ENCODE measurements around the gene NSMCE1. TPM values are rescaled to one million over a fixed set of nuclear protein-coding genes. Genes with fewer than 3 reads are reported as not detected.
"Not testable (repeated sequence)": the region's sequence is repeated elsewhere in the genome, so short reads cannot be mapped to it uniquely, and the experiment has no call there.

NSMCE1 gene
- total RNA-seq, 2 donors from 2014 or later = 31.5 to 32.6 TPM

DNA sequence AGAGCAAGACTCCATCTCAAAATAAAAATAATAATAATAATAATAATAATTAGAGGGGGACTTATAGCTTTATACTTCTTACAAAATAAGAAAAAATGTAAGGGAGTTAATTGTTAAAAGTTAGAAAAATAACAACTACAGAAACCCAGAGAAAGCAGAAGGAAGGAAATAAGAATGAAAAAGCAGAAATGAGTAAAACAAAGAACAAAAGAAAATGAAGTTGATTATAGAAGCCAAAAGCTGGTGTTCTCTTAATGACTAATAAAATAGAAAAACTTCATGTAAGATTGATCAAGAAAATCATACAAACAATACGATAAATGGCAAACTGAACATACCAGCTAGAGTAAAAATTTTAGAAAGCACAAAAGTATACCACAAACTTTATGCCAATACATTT lies 6.8 kb upstream of the NSMCE1 start:
- intact Hi-C loops (cut with DNase I) = no loop called here
- ATAC-seq (no peak), DNase-seq (no peak)

DNA sequence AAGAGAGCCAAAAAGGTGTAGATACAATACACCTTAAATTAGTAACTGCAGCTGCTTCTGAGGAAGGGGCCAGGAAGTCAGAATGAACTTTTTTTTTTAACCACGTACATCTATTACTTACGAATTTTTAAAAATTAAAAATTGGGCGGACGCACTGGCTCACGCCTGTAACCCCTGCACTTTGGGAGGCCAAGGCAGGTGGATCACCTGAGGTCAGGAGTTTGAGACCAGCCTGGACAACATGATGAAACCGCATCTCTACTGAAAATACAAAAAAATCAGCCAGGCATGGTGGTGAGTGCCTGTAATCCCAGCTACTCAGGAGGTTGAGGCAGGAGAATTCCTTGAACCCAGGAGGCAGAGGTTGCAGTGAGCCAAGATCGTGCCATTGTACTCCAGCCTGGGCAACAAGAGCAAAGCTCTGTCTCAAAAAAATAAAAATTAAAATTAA lies 5.9 kb upstream of the NSMCE1 start:
- ATAC-seq; DNase-seq; intact Hi-C loops (cut with DNase I): not testable (repeated sequence)

DNA sequence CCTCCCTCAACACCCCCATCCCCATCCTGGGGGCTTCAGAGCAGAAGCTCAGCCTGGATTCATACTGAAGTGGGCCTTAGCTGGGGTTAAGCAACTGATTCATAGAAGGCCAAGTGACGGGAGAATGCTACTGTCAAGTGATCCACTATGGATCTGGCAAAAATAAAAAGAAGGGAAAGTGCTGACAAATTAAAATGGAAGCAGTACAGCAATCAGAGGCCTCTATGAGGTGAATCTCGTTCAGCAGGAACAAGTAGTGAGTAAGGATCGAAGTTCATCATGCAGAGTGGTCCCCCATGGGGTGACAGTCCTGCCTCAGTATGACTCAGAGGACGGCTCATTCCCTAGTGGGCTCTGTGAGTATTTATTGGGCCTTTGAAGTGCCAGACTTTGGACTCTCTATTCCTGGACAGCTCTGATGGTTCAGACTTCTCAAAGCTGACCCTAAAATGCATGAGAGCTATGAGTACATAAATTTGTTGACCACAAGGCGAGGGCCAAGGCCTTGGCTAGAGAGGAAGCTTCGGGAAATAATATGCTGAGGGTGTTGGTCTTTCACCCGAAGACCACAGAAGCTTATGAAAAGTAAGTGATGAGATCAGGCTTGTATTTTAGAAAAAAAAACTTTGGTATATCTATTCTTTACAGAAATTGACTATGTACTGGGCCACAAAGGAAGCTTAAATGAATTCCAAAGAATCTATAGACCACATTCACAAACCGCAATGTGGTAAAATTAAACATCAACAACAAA lies 5.3 kb upstream of the NSMCE1 start:
- DNase-seq = no peak
- intact Hi-C loops (cut with DNase I) = no loop called here
- ATAC-seq = no peak

DNA sequence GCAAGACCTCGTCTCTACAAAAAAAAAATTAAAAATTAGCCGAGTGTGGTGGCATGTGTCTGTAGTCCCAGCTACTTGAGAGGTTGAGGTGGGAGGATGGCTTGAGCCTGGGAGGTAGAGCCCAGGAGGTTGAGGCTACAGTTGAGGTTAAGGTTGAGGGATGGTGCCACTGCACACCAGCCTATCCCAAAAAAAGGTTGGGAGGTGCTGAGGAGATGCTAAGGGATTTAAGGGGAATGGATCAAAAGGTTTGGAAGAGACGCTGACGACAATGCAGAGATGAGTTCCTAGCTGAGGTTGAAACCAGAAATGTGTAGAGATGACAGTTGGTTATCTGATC lies 4.7 kb upstream of the NSMCE1 start:
- DNase-seq (no peak), ATAC-seq (no peak)
- intact Hi-C loops (cut with DNase I) = no loop called here

GRCh38 chr16:27272697-27273096 lies 4.1 kb upstream of the NSMCE1 start:
- intact Hi-C loops (cut with DNase I) = not testable (repeated sequence)

GRCh38 chr16:27272076-27272475 lies 3.5 kb upstream of the NSMCE1 start:
- ATAC-seq (no peak), DNase-seq (no peak)
- intact Hi-C loops (cut with DNase I) = no loop called here

More at GRCh38 chr16:27272697-27273096, 4.1 kb upstream of the NSMCE1 start:
- not testable (repeated sequence) for ATAC-seq, DNase-seq

DNA sequence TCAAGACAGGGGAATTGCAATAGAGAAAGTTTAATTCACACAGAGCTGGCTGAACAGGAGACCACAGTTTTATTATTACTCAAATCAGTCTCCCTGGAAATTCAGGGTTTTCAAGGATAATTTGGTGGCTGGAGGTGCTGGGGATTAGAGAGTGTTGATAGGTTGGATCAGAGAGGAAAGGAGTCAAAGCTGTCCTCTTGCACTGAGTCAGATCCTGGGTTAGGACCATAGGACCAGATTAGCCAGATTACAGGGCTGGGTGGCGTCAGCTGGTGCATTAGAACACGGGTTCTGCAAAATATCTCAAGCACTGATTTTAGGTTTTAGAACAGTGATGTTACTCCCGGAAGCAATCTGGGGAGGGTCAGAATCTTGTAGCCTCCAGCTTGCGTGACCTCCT lies 1.8 kb upstream of the NSMCE1 start:
- no peak for ATAC-seq
- DNase-seq = no peak
- intact Hi-C loops (cut with DNase I) = no loop called here

DNA sequence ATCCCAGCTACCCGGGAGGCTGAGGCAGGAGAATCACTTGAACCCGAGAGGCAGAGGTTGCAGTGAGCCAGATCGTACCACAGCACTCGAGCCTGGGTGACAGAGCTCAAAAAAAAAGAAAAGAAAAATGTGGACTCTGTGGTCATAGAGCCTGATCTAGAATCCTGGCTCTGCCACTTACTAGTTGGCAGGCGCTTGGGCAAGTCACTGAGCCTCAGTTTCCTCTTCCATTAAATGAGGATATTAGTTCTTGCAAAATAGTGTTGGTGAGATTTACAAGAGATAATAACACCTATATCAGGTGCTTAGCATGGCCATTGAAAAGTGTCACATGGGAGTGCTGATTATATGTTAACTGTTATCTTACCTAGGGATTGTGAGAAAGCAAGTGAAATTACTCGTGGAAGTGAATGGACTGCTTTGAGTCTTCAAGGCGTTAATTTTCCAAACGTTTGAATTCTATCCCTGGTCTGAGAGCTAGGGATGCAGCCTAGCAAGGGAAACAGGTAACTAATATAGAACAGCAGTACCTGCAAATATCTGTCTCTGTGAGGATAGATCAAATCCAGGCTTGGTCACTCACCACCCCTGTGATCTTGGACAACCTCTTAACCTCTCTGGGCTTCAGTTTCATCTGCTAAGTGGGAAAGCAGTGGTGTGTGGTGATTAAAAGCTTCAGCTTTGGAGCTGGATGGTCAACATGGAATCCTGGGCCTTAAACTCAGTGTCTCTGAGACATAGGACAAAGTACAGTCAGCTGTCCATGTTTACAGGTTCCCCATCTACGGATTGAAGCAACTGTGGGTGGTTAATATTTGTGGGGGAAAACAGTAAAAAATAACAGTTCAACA lies 953 bp upstream of the NSMCE1 start:
- intact Hi-C loops (cut with DNase I) = no loop called here
- ATAC-seq (no peak), DNase-seq (no peak)

GRCh38 chr16:27267037-27267677 lies 1.4 kb downstream of the NSMCE1 start:
- DNase-seq (no peak), ATAC-seq (no peak)
- intact Hi-C loops (cut with DNase I) = no loop called here

DNA sequence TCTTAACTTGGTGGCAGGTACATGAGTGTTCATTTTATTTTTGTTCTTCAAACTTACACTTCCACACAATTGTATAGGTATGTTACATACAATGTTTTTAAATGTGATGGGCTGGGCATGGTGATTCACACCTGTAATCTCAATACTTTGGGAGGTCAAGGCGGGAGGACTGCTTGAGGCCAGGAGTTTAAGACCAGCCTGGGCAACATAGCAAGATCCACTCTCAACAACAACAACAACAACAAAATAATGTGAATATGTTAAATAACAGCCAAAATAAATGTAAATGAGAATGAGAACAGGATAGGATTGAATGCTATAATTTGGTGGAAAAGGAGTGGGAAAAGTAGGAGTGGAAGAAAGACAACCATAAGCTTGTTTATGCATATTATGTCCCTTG lies 2.6 kb downstream of the NSMCE1 start:
- intact Hi-C loops (cut with DNase I) = no loop called here
- DNase-seq (no peak), ATAC-seq (no peak)

- DNase-seq = no peak
- peak in 1 of 2 donors; percentile 83 for ATAC-seq
- intact Hi-C loops (cut with DNase I) = no loop called here
These were observed 4.4 kb downstream of the NSMCE1 start for GRCh38 chr16:27264151-27264550.

DNA sequence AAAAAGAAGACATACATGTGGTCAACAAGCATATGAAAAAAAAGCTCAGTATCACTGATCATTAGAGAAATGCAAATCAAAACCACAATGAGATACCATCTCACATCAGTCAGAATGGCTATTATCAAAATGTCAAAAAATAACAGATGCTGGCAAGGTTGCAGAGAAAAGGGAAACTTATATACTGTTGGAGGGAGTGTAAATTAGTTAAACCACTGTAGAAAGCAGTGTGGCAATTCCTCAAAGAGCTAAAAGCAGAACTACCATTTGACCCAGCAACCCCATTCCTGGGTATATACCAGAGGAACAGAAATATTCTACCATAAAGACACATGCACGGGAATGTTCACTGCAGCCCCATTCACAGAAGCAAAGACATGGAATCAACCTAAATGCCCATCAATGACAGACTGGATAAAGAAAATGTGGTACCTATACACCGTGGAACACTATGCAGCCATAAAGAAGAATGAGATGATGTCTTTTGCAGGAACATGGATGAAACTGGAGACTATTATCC lies 5.6 kb downstream of the NSMCE1 start:
- intact Hi-C loops (cut with DNase I); ATAC-seq; DNase-seq: not testable (repeated sequence)

- DNase-seq (no peak), ATAC-seq (no peak)
- intact Hi-C loops (cut with DNase I) = no loop called here
These were observed 8.9 kb downstream of the NSMCE1 start for GRCh38 chr16:27259710-27260109.

DNA sequence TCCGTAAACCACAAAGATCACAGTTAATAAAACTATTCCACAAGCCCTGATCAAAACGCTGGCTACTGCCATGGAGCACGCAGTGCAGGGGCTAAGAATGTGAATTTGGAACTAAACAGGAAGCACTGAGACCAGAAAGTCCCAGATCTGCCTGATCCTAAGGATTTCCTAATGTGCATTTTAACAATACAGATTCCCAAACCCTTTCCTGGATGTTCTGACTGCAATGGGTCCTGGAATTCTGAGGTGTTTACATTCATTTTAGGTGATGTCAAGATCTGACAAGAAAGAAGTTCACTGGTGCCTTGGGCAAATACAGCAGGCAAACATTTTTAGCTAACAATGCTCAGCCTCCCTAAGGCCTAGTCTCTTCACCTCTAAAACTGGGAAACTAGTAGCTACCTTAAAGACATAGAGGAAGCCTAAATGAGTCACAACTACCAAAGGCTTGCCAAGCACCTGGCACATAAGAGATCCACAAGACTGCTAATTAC lies 10.3 kb downstream of the NSMCE1 start:
- intact Hi-C loops (cut with DNase I) = no loop called here
- ATAC-seq = peak in 1 of 2 donors; percentile 45
- no peak for DNase-seq

GRCh38 chr16:27257271-27257670 lies 11.3 kb downstream of the NSMCE1 start:
- ATAC-seq (no peak), DNase-seq (no peak)
- intact Hi-C loops (cut with DNase I) = no loop called here

DNA sequence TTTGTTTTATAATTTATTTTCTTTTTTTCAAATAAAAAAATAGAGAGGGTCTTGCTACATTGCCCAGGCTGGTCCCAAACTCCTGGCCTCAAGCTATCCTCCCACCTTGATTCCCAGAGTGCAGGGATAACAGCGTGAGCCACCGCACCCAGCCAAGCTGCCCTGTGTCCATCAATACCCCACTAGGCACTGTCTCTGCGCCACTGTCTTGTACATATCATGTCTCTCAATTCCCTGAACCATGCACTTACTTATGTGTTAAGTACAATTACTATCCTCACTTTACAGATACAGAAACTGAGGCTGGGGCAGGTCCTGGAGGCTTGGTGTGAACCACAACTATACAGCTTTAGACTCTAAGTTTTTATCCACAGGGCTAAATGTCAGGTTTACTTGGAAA lies 11.7 kb downstream of the NSMCE1 start:
- no peak for DNase-seq
- intact Hi-C loops (cut with DNase I) = no loop called here
- ATAC-seq = no peak

GRCh38 chr16:27254262-27254811 lies 14.2 kb downstream of the NSMCE1 start:
- ATAC-seq (no peak), DNase-seq (no peak)
- intact Hi-C loops (cut with DNase I) = no loop called here

GRCh38 chr16:27253526-27253930 lies 15.0 kb downstream of the NSMCE1 start:
- intact Hi-C loops (cut with DNase I) = no loop called here
- ATAC-seq (peak in 1 of 2 donors; percentile 94), DNase-seq (no peak)

GRCh38 chr16:27252206-27252585 lies 16.4 kb downstream of the NSMCE1 start:
- DNase-seq = no peak
- ATAC-seq = no peak
- intact Hi-C loops (cut with DNase I) = no loop called here
